Hepatocyte (in vitro differentiated cells): ENCODE measurements around the gene PIGQ.

Experiments
- EZH2 ChIP-seq: fragments of 200-600 bp; sonication (generic); IDR thresholded peaks from 2 replicates; pipeline ENCODE4 v1.6.1; 2016; ENCODE audit warnings: antibody characterized with exemption, mild to moderate bottlenecking, borderline replicate concordance
- EZH2phosphoT487 ChIP-seq: fragments of 200-600 bp; sonication (generic); IDR thresholded peaks from one replicate; pipeline ENCODE4 v1.6.1; 2018; ENCODE audit warnings: antibody characterized with exemption, mild to moderate bottlenecking, low read depth, moderate library complexity; ENCODE audit not compliant: unreplicated experiment, severe bottlenecking
- TF ChIP-seq, protein P1 (sequence below): fragments of 200-600 bp; sonication (generic); IDR thresholded peaks from 2 replicates; pipeline ENCODE4 v1.5.1; 2016; ENCODE audit warnings: antibody characterized with exemption, mild to moderate bottlenecking; ENCODE audit not compliant: poor library complexity

GRCh38 chr16:630815-631405 is 61.1 kb downstream of the PIGQ start, which contains the start of gene WFIKKN1:
- TF ChIP-seq, protein P1, sequence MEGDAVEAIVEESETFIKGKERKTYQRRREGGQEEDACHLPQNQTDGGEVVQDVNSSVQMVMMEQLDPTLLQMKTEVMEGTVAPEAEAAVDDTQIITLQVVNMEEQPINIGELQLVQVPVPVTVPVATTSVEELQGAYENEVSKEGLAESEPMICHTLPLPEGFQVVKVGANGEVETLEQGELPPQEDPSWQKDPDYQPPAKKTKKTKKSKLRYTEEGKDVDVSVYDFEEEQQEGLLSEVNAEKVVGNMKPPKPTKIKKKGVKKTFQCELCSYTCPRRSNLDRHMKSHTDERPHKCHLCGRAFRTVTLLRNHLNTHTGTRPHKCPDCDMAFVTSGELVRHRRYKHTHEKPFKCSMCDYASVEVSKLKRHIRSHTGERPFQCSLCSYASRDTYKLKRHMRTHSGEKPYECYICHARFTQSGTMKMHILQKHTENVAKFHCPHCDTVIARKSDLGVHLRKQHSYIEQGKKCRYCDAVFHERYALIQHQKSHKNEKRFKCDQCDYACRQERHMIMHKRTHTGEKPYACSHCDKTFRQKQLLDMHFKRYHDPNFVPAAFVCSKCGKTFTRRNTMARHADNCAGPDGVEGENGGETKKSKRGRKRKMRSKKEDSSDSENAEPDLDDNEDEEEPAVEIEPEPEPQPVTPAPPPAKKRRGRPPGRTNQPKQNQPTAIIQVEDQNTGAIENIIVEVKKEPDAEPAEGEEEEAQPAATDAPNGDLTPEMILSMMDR: no peak
- TF ChIP-seq EZH2 (no peak), EZH2phosphoT487 (no peak)
